ENCODE measurements around the gene CENPH. TPM values are rescaled to one million over a fixed set of nuclear protein-coding genes. Genes with fewer than 3 reads are reported as not detected.
"Not testable (repeated sequence)": the region's sequence is repeated elsewhere in the genome, so short reads cannot be mapped to it uniquely, and the experiment has no call there.

Gene CENPH
- total and polyA plus RNA-seq, 2 donors (not counting 3 experiments of a cell fraction or from before 2014, with no cell fraction given): 6.5 to 16.4 TPM

DNA sequence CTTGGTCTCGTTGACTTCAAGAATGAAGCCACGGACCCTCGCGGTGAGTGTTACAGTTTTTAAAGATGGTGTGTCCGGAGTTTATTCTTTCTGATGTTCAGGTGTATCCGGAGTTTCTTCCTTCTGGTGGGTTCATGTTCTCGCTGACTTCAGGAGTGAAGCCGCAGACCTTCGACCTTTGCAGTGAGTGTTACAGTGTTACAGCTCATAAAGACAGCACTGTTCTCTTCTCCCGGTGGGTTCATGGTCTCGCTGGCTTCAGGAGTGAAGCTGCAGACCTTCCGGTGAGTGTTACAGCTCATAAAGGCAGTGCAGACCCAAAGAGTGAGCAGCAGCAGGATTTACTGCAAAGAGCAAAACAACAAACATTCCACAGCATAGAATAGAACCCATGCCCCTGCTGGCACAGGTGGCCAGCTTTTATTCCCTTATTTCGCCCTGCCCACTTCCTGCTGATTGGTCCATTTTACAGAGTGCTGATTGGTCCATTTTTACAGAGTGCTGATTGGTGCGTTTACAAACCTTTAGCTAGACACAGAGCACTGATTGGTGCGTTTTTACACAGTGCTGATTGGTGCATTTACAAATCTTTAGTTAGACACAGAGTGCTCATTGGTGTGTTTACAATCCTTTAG is 7.6 kb upstream of the CENPH start:
- H3K4me3 ChIP-seq (replicated peaks in 1 of 3; ENCODE audit: insufficient read depth in 1 of 3, low read depth in 1 of 3, low read length in 3 of 3); intact Hi-C loops (cut with micrococcal nuclease); BruUV-seq (replicated peaks); dilution Hi-C loops (cut with MboI; ENCODE audit: extremely low pct_ligation_motif_present, low sequenced_read_pairs); H3K79me2 ChIP-seq (ENCODE audit: control insufficient read depth, insufficient read depth, low read length); H3K9me1 ChIP-seq (replicated peaks; ENCODE audit: control insufficient read depth, extremely low read depth, insufficient read depth, low read length); H3K4me1 ChIP-seq (ENCODE audit: control insufficient read depth, extremely low read depth, insufficient read depth, low read length); H4K20me1 ChIP-seq (replicated peaks; ENCODE audit: control insufficient read depth, extremely low read depth, insufficient read depth, low read length); H3K27me3 ChIP-seq (ENCODE audit: control insufficient read depth in 2 of 2, insufficient read depth in 2 of 2, low read length in 2 of 2); DNase-seq (ENCODE audit: low read depth, low spot score); POLR2A ChIA-PET; H3K9me3 ChIP-seq (replicated peaks; ENCODE audit: control insufficient read depth, insufficient read depth, low read length); FAIRE-seq; H3K36me3 ChIP-seq (ENCODE audit: control insufficient read depth in 2 of 2, extremely low read depth in 1 of 2, insufficient read depth in 2 of 2, low read length in 2 of 2); H3K4me2 ChIP-seq (ENCODE audit: insufficient read depth, low read length); H2AFZ ChIP-seq (ENCODE audit: low read depth, low read length); H3K9ac ChIP-seq (replicated peaks; ENCODE audit: extremely low read depth, insufficient read depth, low read length); H3K27ac ChIP-seq (ENCODE audit: insufficient read depth, low read depth, low read length): not testable (repeated sequence)
- CTCF ChIA-PET: interaction anchor here (1.0 to 1.1 kb wide), 2 partner anchors 49 to 88 kb away, joined by 3 read pairs; partner anchors contain the start of gene SLC30A5

DNA sequence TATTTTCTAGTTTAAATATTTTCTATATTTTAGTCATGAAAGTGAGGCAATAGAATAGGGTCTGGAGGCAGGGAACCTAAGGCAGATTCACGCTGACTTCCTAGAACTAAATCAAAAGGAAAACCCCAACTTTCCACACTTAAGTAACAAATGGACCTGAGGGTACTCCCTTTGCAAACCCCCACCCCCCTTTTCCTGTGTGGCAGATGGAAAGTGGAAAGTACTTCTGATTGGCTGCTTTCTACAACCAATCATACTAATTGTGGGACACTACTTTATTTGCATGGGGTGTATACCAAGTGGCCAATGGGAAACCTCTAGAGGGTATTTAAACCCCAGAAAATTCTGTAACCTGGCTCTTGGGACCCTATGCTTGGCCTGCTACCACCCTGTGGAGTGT is 4.8 kb upstream of the CENPH start:
- FAIRE-seq (no peak), DNase-seq (ENCODE audit: low read depth, low spot score) (no peak)
- Histone ChIP-seq H3K36me3 (ENCODE audit: control insufficient read depth in 2 of 2, extremely low read depth in 1 of 2, insufficient read depth in 2 of 2, low read length in 2 of 2) (no peaks in the 10 kb centered on the region), H3K27ac (ENCODE audit: insufficient read depth, low read depth, low read length) (no peak overlapping the region), H3K27me3 (ENCODE audit: control insufficient read depth in 2 of 2, insufficient read depth in 2 of 2, low read length in 2 of 2) (no peaks in the 10 kb centered on the region), H4K20me1 (replicated peaks; ENCODE audit: control insufficient read depth, extremely low read depth, insufficient read depth, low read length) (no peaks in the 10 kb centered on the region), H3K4me2 (ENCODE audit: insufficient read depth, low read length) (no peak overlapping the region), H3K9me1 (replicated peaks; ENCODE audit: control insufficient read depth, extremely low read depth, insufficient read depth, low read length) (no peaks in the 10 kb centered on the region), H3K4me1 (ENCODE audit: control insufficient read depth, extremely low read depth, insufficient read depth, low read length) (peaks cover 5% of the 10 kb centered on the region), H3K79me2 (ENCODE audit: control insufficient read depth, insufficient read depth, low read length) (no peaks in the 10 kb centered on the region), H3K4me3 (replicated peaks in 1 of 3; ENCODE audit: insufficient read depth in 1 of 3, low read depth in 1 of 3, low read length in 3 of 3) (no peak overlapping the region), H3K9ac (replicated peaks; ENCODE audit: extremely low read depth, insufficient read depth, low read length) (no peak overlapping the region), H2AFZ (ENCODE audit: low read depth, low read length) (no peak overlapping the region), H3K9me3 (replicated peaks; ENCODE audit: control insufficient read depth, insufficient read depth, low read length) (no peaks in the 10 kb centered on the region)
- intact Hi-C loops (cut with micrococcal nuclease): no loop called here
- no TSS peak for BruUV-seq (replicated peaks)
- TF ChIP-seq MAX (IDR thresholded peaks at IDR 0.05; ENCODE audit: insufficient read depth, insufficient read length) (no peak), JUN (IDR thresholded peaks at IDR 0.05; ENCODE audit: borderline replicate concordance, insufficient read depth, insufficient read length, low read depth) (no peak), EZH2 (IDR thresholded peaks at IDR 0.05; ENCODE audit: borderline replicate concordance, low read depth, low read length, severe bottlenecking) (no peak)
- dilution Hi-C loops (cut with MboI; ENCODE audit: extremely low pct_ligation_motif_present, low sequenced_read_pairs): no loop called here
- ChIA-PET CTCF (no interaction called here), POLR2A (no interaction called here)

Measured in endothelial cell of umbilical vein (primary cell).